SU-DHL-6 (cell line): Measurements from ENCODE around the gene MAP3K4.

Experiments
- EZH2phosphoT487 ChIP-seq: fragments of 200-600 bp; sonication (generic), shearing (Covaris generic); conservative IDR thresholded peaks from 2 replicates; pipeline ENCODE4 v1.6.1; 2018; ENCODE audit warnings: mild to moderate bottlenecking, antibody characterized with exemption, low read length, moderate library complexity, mixed read lengths
- TF ChIP-seq, protein P1 (sequence below): fragments of 200-600 bp; sonication (generic); IDR thresholded peaks from one replicate; pipeline ENCODE4 v1.5.1; 2017; ENCODE audit warnings: antibody characterized with exemption, mild to moderate bottlenecking, low read length, moderate library complexity; ENCODE audit not compliant: insufficient read depth, poor library complexity, severe bottlenecking

DNA sequence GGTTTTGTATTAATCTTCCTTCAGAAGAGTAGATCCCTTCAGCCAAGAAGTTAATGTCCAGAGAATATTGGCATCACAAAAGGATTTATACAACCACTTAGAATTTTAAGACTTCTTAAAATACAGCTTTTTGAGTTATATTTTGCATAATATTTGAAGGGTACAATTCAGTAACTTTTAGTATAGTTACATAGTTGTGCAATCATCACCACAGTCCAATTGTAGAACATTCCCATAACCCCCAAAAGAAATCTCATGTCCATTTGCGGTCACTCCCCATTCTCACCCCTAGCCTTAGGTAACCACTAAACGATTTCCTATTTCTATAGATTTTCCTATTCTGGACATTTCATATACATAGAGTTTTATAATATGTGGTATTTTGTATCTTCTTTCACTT, 126.4 kb downstream of the MAP3K4 start:
- TF ChIP-seq, protein P1, sequence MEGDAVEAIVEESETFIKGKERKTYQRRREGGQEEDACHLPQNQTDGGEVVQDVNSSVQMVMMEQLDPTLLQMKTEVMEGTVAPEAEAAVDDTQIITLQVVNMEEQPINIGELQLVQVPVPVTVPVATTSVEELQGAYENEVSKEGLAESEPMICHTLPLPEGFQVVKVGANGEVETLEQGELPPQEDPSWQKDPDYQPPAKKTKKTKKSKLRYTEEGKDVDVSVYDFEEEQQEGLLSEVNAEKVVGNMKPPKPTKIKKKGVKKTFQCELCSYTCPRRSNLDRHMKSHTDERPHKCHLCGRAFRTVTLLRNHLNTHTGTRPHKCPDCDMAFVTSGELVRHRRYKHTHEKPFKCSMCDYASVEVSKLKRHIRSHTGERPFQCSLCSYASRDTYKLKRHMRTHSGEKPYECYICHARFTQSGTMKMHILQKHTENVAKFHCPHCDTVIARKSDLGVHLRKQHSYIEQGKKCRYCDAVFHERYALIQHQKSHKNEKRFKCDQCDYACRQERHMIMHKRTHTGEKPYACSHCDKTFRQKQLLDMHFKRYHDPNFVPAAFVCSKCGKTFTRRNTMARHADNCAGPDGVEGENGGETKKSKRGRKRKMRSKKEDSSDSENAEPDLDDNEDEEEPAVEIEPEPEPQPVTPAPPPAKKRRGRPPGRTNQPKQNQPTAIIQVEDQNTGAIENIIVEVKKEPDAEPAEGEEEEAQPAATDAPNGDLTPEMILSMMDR, result no peak
- no peak for TF ChIP-seq EZH2phosphoT487
